HG03520 (cell line): ENCODE data around the gene NUDCD3.

Source experiments
- ATAC-seq: cut with Tn5 transposase; IDR thresholded peaks from one replicate; pipeline ENCODE4 v1.9.1; 2021; ENCODE audit warnings: mild to moderate bottlenecking, moderate library complexity; ENCODE audit not compliant: unreplicated experiment

Gene NUDCD3

GRCh38 chr7:44402401-44403060 is 87.9 kb downstream of the NUDCD3 start:
- ATAC-seq: no peak

GRCh38 chr7:44401692-44402091 is 88.8 kb downstream of the NUDCD3 start:
- no peak for ATAC-seq

- no peak for ATAC-seq
Measured at GRCh38 chr7:44400033-44400511, 90.4 kb downstream of the NUDCD3 start.

- no peak for ATAC-seq
Measured at GRCh38 chr7:44398953-44399574, 91.4 kb downstream of the NUDCD3 start.

- no peak for ATAC-seq
Measured at GRCh38 chr7:44398511-44398911, 91.9 kb downstream of the NUDCD3 start.

- no peak for ATAC-seq
Measured at GRCh38 chr7:44396931-44397545, 93.4 kb downstream of the NUDCD3 start.

- no peak for ATAC-seq
Measured at GRCh38 chr7:44396496-44396895, 94.0 kb downstream of the NUDCD3 start.

GRCh38 chr7:44395067-44395466 is 95.4 kb downstream of the NUDCD3 start:
- no peak for ATAC-seq

GRCh38 chr7:44394636-44395035 is 95.8 kb downstream of the NUDCD3 start:
- no peak for ATAC-seq

GRCh38 chr7:44394112-44394447 is 96.4 kb downstream of the NUDCD3 start:
- no peak for ATAC-seq

GRCh38 chr7:44393238-44394111 is 97.0 kb downstream of the NUDCD3 start:
- no peak for ATAC-seq

- no peak for ATAC-seq
Measured at GRCh38 chr7:44392618-44393010, 97.8 kb downstream of the NUDCD3 start.

- ATAC-seq: no peak
Measured at GRCh38 chr7:44391746-44392617, 98.5 kb downstream of the NUDCD3 start.

GRCh38 chr7:44391171-44391570 is 99.3 kb downstream of the NUDCD3 start:
- ATAC-seq: no peak

GRCh38 chr7:44390701-44391100 is 99.8 kb downstream of the NUDCD3 start:
- ATAC-seq: no peak

GRCh38 chr7:44388089-44388970 is 102.1 kb downstream of the NUDCD3 start:
- no peak for ATAC-seq

GRCh38 chr7:44387389-44387788 is 103.1 kb downstream of the NUDCD3 start:
- ATAC-seq: no peak

GRCh38 chr7:44386139-44386913 is 104.1 kb downstream of the NUDCD3 start:
- ATAC-seq: no peak
